ENCODE results near the gene OR1S2. TPM values are rescaled to one million over a fixed set of nuclear protein-coding genes. Genes with fewer than 3 reads are reported as not detected.
"Not testable (repeated sequence)": the region's sequence is repeated elsewhere in the genome, so short reads cannot be mapped to it uniquely, and the experiment has no call there.

OR1S2 gene
- total RNA-seq (2014; rRNA removed; shearing (Covaris generic)) = not detected in 2 replicates
- not detected in 2 replicates for polyA plus RNA-seq (2014; cell fraction: nucleus; rRNA removed)

GRCh38 chr11:58204042-58204441 lies at the start of gene OR1S2:
TSS of gene OR1S2 (minus strand) at chr11:58204142. CDS start at chr11:58204142, 0 bp downstream.
- DNase-seq (ENCODE audit: extremely low read depth, low read depth) = no peak

GRCh38 chr11:58243954-58244353 lies 40.0 kb upstream of the OR1S2 start:
- DNase-seq (ENCODE audit: extremely low read depth, low read depth) = no peak

- DNase-seq (ENCODE audit: extremely low read depth, low read depth) = no peak
These were observed 24.1 kb upstream of the OR1S2 start for GRCh38 chr11:58227956-58228615.

- DNase-seq (ENCODE audit: extremely low read depth, low read depth) = no peak
These were observed 18.8 kb upstream of the OR1S2 start for GRCh38 chr11:58222721-58223120.

GRCh38 chr11:58216476-58216875 lies 12.5 kb upstream of the OR1S2 start:
- DNase-seq (ENCODE audit: extremely low read depth, low read depth) = no peak

GRCh38 chr11:58212420-58212819 lies 8.5 kb upstream of the OR1S2 start, which contains the start of gene OR1S1:
TSS of gene OR1S1 (plus strand) at chr11:58212720.
- DNase-seq (ENCODE audit: extremely low read depth, low read depth) = not testable (repeated sequence)

GRCh38 chr11:58199271-58199670 lies 4.7 kb downstream of the OR1S2 start:
- DNase-seq (ENCODE audit: extremely low read depth, low read depth) = no peak

- no peak for DNase-seq (ENCODE audit: extremely low read depth, low read depth)
These were observed 8.0 kb downstream of the OR1S2 start for GRCh38 chr11:58195939-58196338.

- no peak for DNase-seq (ENCODE audit: extremely low read depth, low read depth)
These were observed 10.6 kb downstream of the OR1S2 start for GRCh38 chr11:58193391-58193790.

GRCh38 chr11:58192229-58192628 lies 11.7 kb downstream of the OR1S2 start:
- no peak for DNase-seq (ENCODE audit: extremely low read depth, low read depth)

- no peak for DNase-seq (ENCODE audit: extremely low read depth, low read depth)
These were observed 15.2 kb downstream of the OR1S2 start, which contains the start of gene OR9Q2 for GRCh38 chr11:58188770-58189169. TSS of gene OR9Q2 (plus strand) at chr11:58189070. CDS start at chr11:58190491, 1,421 bp downstream.

GRCh38 chr11:58186938-58187337 lies 17.0 kb downstream of the OR1S2 start:
- DNase-seq (ENCODE audit: extremely low read depth, low read depth) = no peak

- DNase-seq (ENCODE audit: extremely low read depth, low read depth) = no peak
These were observed 24.3 kb downstream of the OR1S2 start for GRCh38 chr11:58179648-58180047.

- no peak for DNase-seq (ENCODE audit: extremely low read depth, low read depth)
These were observed 25.5 kb downstream of the OR1S2 start for GRCh38 chr11:58178444-58178843.

GRCh38 chr11:58177409-58178054 lies 26.4 kb downstream of the OR1S2 start:
- no peak for DNase-seq (ENCODE audit: extremely low read depth, low read depth)

GRCh38 chr11:58165504-58166106 lies 38.3 kb downstream of the OR1S2 start:
- no peak for DNase-seq (ENCODE audit: extremely low read depth, low read depth)

- DNase-seq (ENCODE audit: extremely low read depth, low read depth) = no peak
These were observed 39.0 kb downstream of the OR1S2 start for GRCh38 chr11:58164990-58165389.

GRCh38 chr11:58164389-58164788 lies 39.6 kb downstream of the OR1S2 start:
- DNase-seq (ENCODE audit: extremely low read depth, low read depth) = no peak

All from NCI-H460 (cell line).